COLO668 (cell line): ENCODE results near the gene C15orf62.
A peak's percentile ranks its signal among the peaks of the same experiment; 100 is the strongest.

Source experiments
- DNase-seq: peaks from one replicate; lab custom pipeline; 2025; ENCODE audit not compliant: unreplicated experiment; lab: John Stamatoyannopoulos, UW

Gene C15orf62

GRCh38 chr15:40775740-40776536 is 6.2 kb downstream of the C15orf62 start:
- no peak for DNase-seq

GRCh38 chr15:40776537-40777141 is 6.9 kb downstream of the C15orf62 start:
- no peak for DNase-seq

DNA sequence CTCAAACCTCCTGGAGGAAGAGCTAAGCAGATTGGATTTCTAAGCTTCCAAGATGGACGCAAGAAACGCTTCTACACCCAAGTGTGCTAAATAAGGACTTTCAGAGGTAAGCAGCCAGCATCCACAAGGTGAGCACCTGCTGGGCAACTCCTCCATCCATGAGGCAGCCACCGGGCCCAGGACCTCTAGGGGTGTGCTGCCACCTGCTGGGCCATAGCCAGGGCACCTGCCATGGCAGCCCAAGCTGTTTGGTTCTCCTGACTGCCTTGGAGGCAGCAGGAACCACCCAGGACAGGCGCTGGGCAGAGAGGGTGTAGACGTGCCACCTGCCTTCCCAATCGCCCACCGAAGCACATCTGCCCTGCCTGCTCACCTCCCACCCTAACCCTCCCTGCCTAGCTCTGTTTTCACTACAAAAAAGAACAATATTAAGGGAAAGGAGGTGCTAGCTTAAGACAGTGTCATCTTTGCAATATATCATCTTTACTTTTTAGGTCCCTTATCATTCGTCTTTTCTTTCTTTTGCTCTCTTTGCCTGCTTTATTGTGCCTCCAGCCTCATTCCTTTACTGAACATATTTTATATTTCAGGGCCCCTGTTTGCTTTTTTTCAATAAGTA is 12.9 kb downstream of the C15orf62 start:
- DNase-seq, result peak; percentile 91

GRCh38 chr15:40785164-40785563 is 15.4 kb downstream of the C15orf62 start:
- no peak for DNase-seq

DNA sequence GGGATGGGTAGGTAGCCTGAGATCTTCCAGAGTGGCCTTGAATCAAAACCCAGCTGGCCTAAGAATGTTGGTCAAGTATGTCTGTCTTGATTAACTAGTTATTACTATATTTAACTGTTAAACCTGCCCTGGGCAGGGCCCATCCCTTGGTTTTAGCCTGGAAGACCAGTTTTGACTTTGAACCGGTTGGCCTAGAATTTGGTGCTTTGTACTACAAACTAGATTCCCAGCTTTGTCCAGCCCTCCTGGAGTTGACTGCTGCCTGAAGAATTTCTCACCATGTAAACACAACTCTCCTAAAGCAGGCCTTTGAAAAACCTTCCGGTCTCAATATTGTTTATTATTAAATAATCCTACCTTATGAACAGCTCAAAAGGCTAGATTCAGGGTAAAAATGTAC is 16.0 kb downstream of the C15orf62 start:
- no peak for DNase-seq

GRCh38 chr15:40787344-40787841 is 17.6 kb downstream of the C15orf62 start:
- DNase-seq, result peak; percentile 91

GRCh38 chr15:40787991-40788390 is 18.2 kb downstream of the C15orf62 start:
- DNase-seq, result peak; percentile 70

- no peak for DNase-seq
Observed at GRCh38 chr15:40789119-40789518, 19.3 kb downstream of the C15orf62 start.

- DNase-seq, result no peak
Observed at GRCh38 chr15:40789999-40790398, 20.2 kb downstream of the C15orf62 start.

DNA sequence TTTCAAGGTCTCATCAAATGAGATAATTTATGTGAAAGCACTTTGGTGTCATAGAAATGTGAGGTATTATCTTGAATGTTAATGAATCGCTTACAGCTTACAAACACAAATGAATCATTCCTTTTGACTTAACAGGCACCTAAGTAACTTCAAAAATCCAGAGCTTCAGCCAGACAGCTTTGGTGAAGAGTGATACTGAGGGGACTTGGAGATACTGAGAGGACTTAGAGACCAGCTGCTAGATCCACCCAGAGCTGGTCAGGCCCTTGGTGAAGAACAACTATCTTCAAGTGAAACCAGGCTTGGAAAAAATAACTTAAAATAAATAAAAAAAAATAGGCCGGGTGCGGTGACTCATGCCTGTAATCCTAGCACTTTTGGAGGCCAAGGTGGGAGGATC is 20.9 kb downstream of the C15orf62 start:
- no peak for DNase-seq

GRCh38 chr15:40792394-40792793 is 22.6 kb downstream of the C15orf62 start:
- no peak for DNase-seq

- DNase-seq, result peak; percentile 84
Observed at GRCh38 chr15:40793216-40793989, 23.6 kb downstream of the C15orf62 start.

- no peak for DNase-seq
Observed at GRCh38 chr15:40796041-40796440, 26.3 kb downstream of the C15orf62 start.

DNA sequence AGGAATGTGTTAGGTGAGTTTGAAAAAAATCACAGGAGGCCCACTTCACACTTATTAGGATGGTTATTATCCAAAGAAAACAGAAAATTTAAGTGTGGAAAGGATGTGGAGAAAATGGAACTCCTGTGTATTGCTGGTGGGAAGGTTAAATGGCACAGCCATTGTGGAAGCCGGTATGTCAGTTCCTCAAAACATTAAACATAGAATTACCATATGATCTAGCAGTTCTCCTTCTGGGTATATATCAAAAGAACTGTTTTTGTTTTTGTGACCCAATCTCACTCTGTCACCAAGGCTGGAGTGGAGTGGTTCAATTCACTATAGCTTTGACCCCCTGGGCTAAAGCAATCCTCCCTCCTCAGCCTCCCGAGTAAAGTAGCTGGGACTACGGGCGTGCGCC is 26.7 kb downstream of the C15orf62 start:
- no peak for DNase-seq

DNA sequence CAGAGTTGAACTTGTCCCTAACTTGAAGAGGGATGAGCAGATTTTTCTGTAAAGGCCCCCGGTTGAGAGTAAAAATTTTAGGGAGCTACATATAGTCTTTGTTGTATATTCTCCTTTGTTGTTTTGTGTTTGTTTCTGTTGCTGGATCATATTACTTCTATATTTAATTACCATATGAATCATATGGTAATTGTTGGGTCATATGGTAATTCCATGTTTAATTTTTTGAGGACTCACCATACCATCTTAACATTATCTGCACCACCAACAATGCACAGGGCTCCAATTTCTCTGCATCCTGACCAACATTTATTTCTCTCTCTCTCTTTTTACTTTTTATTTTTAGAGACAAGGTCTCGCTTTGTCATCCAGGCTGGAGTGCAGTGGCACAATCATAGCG is 29.7 kb downstream of the C15orf62 start:
- DNase-seq, result no peak

- no peak for DNase-seq
Observed at GRCh38 chr15:40803076-40803475, 33.3 kb downstream of the C15orf62 start.

DNA sequence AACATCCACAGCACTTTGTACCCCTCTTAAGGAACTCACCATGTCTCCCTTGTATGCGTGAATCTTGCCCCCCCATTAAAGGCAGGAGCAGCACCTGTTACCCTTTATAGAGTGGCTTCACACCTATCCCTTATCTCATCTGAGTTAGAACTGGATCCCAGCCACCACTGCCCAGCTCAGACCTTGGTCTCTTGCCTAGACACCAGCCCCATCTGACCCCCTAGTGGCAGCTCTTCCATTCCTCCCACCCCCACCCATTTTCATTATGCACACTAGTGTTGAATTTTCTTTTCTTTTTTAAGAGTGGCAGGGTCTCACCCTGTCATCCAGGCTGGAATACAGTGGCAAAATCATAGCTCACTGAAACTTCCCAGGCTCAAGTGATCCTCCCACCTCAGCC is 33.9 kb downstream of the C15orf62 start:
- DNase-seq, result no peak

DNA sequence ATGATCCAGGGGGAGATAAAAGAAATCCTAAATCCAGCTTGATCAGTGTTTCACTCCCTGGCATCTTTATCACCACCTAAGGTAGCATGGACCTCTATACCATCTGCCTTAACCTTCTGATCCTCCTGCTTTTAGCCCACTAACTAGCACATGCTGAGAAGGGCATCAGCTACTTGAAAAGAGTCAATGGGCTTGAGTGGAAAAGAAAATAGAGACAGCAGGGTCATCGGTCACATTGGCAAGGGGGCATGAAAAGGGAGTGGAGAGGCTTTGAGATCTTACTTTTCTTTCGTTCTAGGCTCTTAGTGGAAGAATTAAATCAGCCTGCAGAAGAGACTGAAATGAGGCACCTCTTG is 36.9 kb downstream of the C15orf62 start:
- DNase-seq, result no peak

DNA sequence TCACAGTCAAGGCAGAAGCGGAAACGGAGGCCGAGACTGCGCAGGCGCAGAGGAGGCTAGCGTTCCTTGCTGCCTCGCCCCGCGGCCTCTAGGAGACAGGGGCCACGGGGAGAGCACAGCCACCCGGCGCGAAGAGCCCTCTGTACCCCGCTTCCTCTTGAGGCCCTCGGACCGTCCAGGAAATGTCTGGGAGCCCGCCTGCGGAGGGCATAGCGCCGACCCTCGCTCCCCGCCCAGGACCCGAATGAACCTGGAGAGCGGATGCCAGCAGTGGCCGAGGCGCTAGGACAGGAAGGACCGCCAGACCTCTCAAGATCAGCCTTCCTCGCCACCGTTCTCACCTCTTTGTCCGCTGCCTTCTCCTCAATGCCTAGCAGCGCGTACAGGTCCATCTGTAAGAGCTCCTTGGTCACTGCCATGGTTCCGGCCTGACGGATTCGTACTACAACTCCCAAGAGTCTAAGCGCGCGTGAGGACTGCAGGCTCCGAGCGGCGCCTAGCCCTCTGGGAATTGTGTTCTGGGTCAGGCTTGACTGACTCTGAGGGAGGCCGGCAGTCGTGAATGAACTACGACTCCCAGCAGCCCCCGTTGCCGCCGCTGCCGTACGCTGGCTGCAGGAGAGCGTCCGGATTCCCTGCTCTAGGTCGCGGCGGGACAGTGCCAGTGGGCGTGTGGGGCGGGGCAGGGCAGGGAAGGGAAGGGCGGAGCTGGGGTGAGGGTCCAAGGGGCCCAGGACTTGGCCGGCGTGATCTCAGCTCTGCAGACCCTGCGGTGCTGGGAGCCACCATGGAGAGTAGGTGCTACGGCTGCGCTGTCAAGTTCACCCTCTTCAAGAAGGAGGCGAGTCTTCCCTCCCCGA is 37.5 kb downstream of the C15orf62 start, which contains the start of the genes DNAJC17 and ZFYVE19:
DNAJC17 (minus strand) TSS at position 446 of the 860 bp plus-strand sequence; CDS start at position 419, 27 bp downstream.
ZFYVE19 (plus strand) TSS at position 62 of the 860 bp plus-strand sequence; CDS start at position 563, 501 bp downstream.
- DNase-seq, result peak; percentile 96

DNA sequence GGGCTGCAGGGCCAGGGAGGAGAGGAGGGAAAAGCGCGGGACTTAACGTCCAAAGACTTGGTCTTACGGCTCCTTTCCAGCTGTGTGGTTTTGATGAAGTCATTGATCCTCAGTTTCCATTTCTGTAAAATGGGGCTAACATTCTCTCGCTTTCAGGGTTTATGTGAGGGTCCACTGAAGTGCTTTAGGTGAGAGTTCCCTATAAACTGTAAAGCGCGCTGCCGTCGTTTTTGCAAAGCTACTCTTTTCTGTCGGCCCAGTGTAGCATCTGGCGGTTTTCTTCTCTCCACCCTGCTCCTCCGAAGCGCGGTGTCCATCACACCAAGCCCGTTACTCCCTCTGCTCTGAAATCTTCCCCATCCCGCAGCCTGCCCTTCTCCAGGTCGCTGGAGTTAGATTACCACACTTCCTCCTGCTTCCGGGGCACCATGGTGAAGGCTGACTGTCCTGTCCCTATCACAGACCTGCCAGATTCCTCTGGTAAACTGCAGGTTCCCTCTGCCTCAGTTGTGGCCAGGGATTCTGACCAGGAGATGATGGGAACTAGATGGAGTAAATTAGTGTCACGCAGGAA is 38.2 kb downstream of the C15orf62 start:
- DNase-seq, result no peak
